Measurements from ENCODE around the gene TIMM22. TPM values are rescaled to one million over a fixed set of nuclear protein-coding genes. Genes with fewer than 3 reads are reported as not detected.

The TIMM22 gene
- total and polyA plus RNA-seq, 2 donors (not counting 1 experiment from before 2014, with no cell fraction given): 4.1 to 9.5 TPM

GRCh38 chr17:986322-986929 is 10.5 kb upstream of the TIMM22 start:
- Histone ChIP-seq H3K4me3 (ENCODE audit: control extremely low read depth in 1 of 5, extremely low read depth in 1 of 5, insufficient read depth in 1 of 5, low read depth in 2 of 5, low read length in 4 of 5) (no peak overlapping the region), H3K27ac (ENCODE audit: low read length in 2 of 2) (no peak overlapping the region), H3K4me2 (replicated peaks; ENCODE audit: low read depth, low read length, poor library complexity, severe bottlenecking) (no peak overlapping the region), H3K36me3 (replicated peaks in 1 of 2; ENCODE audit: control extremely low read depth in 1 of 2, control insufficient read depth in 1 of 2, extremely low read depth in 1 of 2, insufficient read depth in 2 of 2, low read length in 1 of 2) (no peaks in the 10 kb centered on the region), H2AFZ (ENCODE audit: insufficient read depth, low read depth, low read length, poor library complexity, severe bottlenecking) (no peak overlapping the region), H3K79me2 (ENCODE audit: control insufficient read depth, insufficient read depth, low read length) (no peaks in the 10 kb centered on the region), H3K4me1 (ENCODE audit: control insufficient read depth in 2 of 2, insufficient read depth in 2 of 2, low read length in 2 of 2) (peaks cover under 1% of the 10 kb centered on the region in 2 donors), H4K20me1 (ENCODE audit: control insufficient read depth, insufficient read depth, low read length, poor library complexity, severe bottlenecking) (no peaks in the 10 kb centered on the region), H3K9ac (ENCODE audit: low read length) (no peak overlapping the region), H3K27me3 (replicated peaks in 1 of 4; ENCODE audit: control extremely low read depth in 1 of 4, control insufficient read depth in 3 of 4, insufficient read depth in 4 of 4, low read length in 3 of 4) (no peaks in the 10 kb centered on the region), H3K9me3 (ENCODE audit: control extremely low read depth in 1 of 3, control insufficient read depth in 2 of 3, insufficient read depth in 1 of 3, low read length in 2 of 3) (no peaks in the 10 kb centered on the region)
- no peak overlapping the region for H3K4me3 Mint-ChIP-seq
- H3K27ac Mint-ChIP-seq: no peak overlapping the region
- WGBS (ENCODE audit: insufficient coverage): 91% methylated on average over 5 of the region's 6 CpGs
- TF ChIP-seq CTCF (IDR thresholded peaks at IDR 0.05) (no peak), EZH2 (IDR thresholded peaks at IDR 0.05; ENCODE audit: borderline replicate concordance, insufficient read depth, low read depth, low read length, poor library complexity, severe bottlenecking) (no peak)
- POLR2A ChIA-PET: no interaction called here
- CTCF ChIA-PET: interaction anchor here (1.9 kb wide), 1 partner anchor 10 kb away, joined by 7 read pairs; the partner anchor contains the start of gene TIMM22
- no peaks in the 10 kb centered on the region for H3K27me3 Mint-ChIP-seq
- H3K9me3 Mint-ChIP-seq (ENCODE audit: insufficient read depth): no peaks in the 10 kb centered on the region
- H3K4me1 Mint-ChIP-seq: no peaks in the 10 kb centered on the region
- ATAC-seq (ENCODE audit: low read depth): no peak
- DNase-seq: no peak
- intact Hi-C loops (cut with micrococcal nuclease): no loop called here

GRCh38 chr17:987931-988330 is 9.0 kb upstream of the TIMM22 start:
- no peak for ATAC-seq (ENCODE audit: low read depth)
- H3K4me3 Mint-ChIP-seq: no peak overlapping the region
- H3K9me3 Mint-ChIP-seq (ENCODE audit: insufficient read depth): no peaks in the 10 kb centered on the region
- H3K27ac Mint-ChIP-seq: no peak overlapping the region
- Histone ChIP-seq H3K4me2 (replicated peaks; ENCODE audit: low read depth, low read length, poor library complexity, severe bottlenecking) (no peak overlapping the region), H2AFZ (ENCODE audit: insufficient read depth, low read depth, low read length, poor library complexity, severe bottlenecking) (no peak overlapping the region), H3K4me3 (ENCODE audit: control extremely low read depth in 1 of 5, extremely low read depth in 1 of 5, insufficient read depth in 1 of 5, low read depth in 2 of 5, low read length in 4 of 5) (no peak overlapping the region), H3K9ac (ENCODE audit: low read length) (no peak overlapping the region), H3K36me3 (replicated peaks in 1 of 2; ENCODE audit: control extremely low read depth in 1 of 2, control insufficient read depth in 1 of 2, extremely low read depth in 1 of 2, insufficient read depth in 2 of 2, low read length in 1 of 2) (no peaks in the 10 kb centered on the region), H4K20me1 (ENCODE audit: control insufficient read depth, insufficient read depth, low read length, poor library complexity, severe bottlenecking) (no peaks in the 10 kb centered on the region), H3K79me2 (ENCODE audit: control insufficient read depth, insufficient read depth, low read length) (no peaks in the 10 kb centered on the region), H3K27me3 (replicated peaks in 1 of 4; ENCODE audit: control extremely low read depth in 1 of 4, control insufficient read depth in 3 of 4, insufficient read depth in 4 of 4, low read length in 3 of 4) (no peaks in the 10 kb centered on the region), H3K9me3 (ENCODE audit: control extremely low read depth in 1 of 3, control insufficient read depth in 2 of 3, insufficient read depth in 1 of 3, low read length in 2 of 3) (peaks cover 0 to 11% (median 3%) of the 10 kb centered on the region in 3 donors), H3K4me1 (ENCODE audit: control insufficient read depth in 2 of 2, insufficient read depth in 2 of 2, low read length in 2 of 2) (no peaks in the 10 kb centered on the region), H3K27ac (ENCODE audit: low read length in 2 of 2) (no peak overlapping the region)
- TF ChIP-seq EZH2 (IDR thresholded peaks at IDR 0.05; ENCODE audit: borderline replicate concordance, insufficient read depth, low read depth, low read length, poor library complexity, severe bottlenecking) (no peak), CTCF (IDR thresholded peaks at IDR 0.05) (no peak)
- H3K4me1 Mint-ChIP-seq: no peaks in the 10 kb centered on the region
- 96% methylated on average over 15 of the region's 15 CpGs for WGBS (ENCODE audit: insufficient coverage)
- intact Hi-C loops (cut with micrococcal nuclease): no loop called here
- H3K27me3 Mint-ChIP-seq: no peaks in the 10 kb centered on the region
- CTCF ChIA-PET: no interaction called here
- DNase-seq: no peak
- POLR2A ChIA-PET: no interaction called here
